AG10803 (cell line): Measurements from ENCODE around the gene PLPPR1.

Experiments used
- DNase-seq: peaks from one replicate; pipeline ENCODE4 v3.0.0; 2010; ENCODE audit warnings: low read depth
- H3K4me3 ChIP-seq: 2 replicates; pipeline ENCODE4 v1.5.1; 2011; ENCODE audit warnings: mild to moderate bottlenecking, low read length, control low read depth
- CTCF ChIP-seq: conservative IDR thresholded peaks from 2 replicates; pipeline ENCODE4 v1.5.1; 2011; ENCODE audit warnings: mild to moderate bottlenecking, low read length, control low read depth, inconsistent platforms

The PLPPR1 gene

GRCh38 chr9:101332362-101332761, 303.8 kb downstream of the PLPPR1 start:
- no peak for TF ChIP-seq CTCF
- H3K4me3 ChIP-seq, result no peak overlapping the region
- no peak for DNase-seq

- no peak overlapping the region for H3K4me3 ChIP-seq
- no peak for DNase-seq
- TF ChIP-seq CTCF, result no peak
Measured at GRCh38 chr9:101333490-101333889, 305.0 kb downstream of the PLPPR1 start.

- H3K4me3 ChIP-seq, result no peak overlapping the region
- TF ChIP-seq CTCF, result no peak
- no peak for DNase-seq
Measured at GRCh38 chr9:101333926-101334702, 305.6 kb downstream of the PLPPR1 start.

GRCh38 chr9:101336091-101336490, 307.6 kb downstream of the PLPPR1 start:
- H3K4me3 ChIP-seq, result no peak overlapping the region
- TF ChIP-seq CTCF, result no peak
- no peak for DNase-seq

GRCh38 chr9:101337237-101337636, 308.7 kb downstream of the PLPPR1 start:
- H3K4me3 ChIP-seq, result no peak overlapping the region
- TF ChIP-seq CTCF, result no peak

GRCh38 chr9:101341958-101342357, 313.4 kb downstream of the PLPPR1 start:
- DNase-seq, result no peak
- H3K4me3 ChIP-seq, result no peak overlapping the region
- no peak for TF ChIP-seq CTCF

More at GRCh38 chr9:101337237-101337636, 308.7 kb downstream of the PLPPR1 start:
- no peak for DNase-seq

GRCh38 chr9:101342595-101342994, 314.1 kb downstream of the PLPPR1 start:
- no peak for DNase-seq
- TF ChIP-seq CTCF, result no peak
- H3K4me3 ChIP-seq, result no peak overlapping the region
